Spinal cord (tissue), 10 donors: ENCODE results near the gene KLK10. TPM values are rescaled to one million over a fixed set of nuclear protein-coding genes. Genes with fewer than 3 reads are reported as not detected.

Experiments used
- DNase-seq, 6 donors: peaks; one replicate each; pipeline versions ENCODE4 v3.0.0 to v3.0.0-alpha.2; 2013 to 2015; ENCODE audit warnings: low spot score in 6 of 6, low read depth in 4 of 6
- H3K27ac ChIP-seq: one replicate; pipeline ENCODE4 v1.5.1; 2013; ENCODE audit warnings: low read depth, low read length, control low read depth
- H3K27me3 ChIP-seq: one replicate; pipeline ENCODE4 v1.6.1; 2013; ENCODE audit warnings: low read length; ENCODE audit not compliant: control insufficient read depth, insufficient read depth
- H3K36me3 ChIP-seq: one replicate; pipeline ENCODE4 v1.6.1; 2013; ENCODE audit warnings: low read length; ENCODE audit not compliant: control insufficient read depth, insufficient read depth
- H3K4me1 ChIP-seq: one replicate; pipeline ENCODE4 v1.6.1; 2013; ENCODE audit warnings: low read length; ENCODE audit not compliant: control insufficient read depth, insufficient read depth
- H3K4me3 ChIP-seq: one replicate; pipeline ENCODE4 v1.5.1; 2013; ENCODE audit warnings: low read depth, low read length, control low read depth
- H3K9me3 ChIP-seq: one replicate; pipeline ENCODE4 v1.6.1; 2013; ENCODE audit warnings: low read length; ENCODE audit not compliant: control insufficient read depth, insufficient read depth
- WGBS: methylation state at CpG from one replicate; pipeline ENCODE4 v1.1.5; 2013; ENCODE audit warnings: missing lambda C conversion rate; ENCODE audit not compliant: insufficient coverage; 5-methylcytosine and 5-hydroxymethylcytosine counted together
- polyA plus RNA-seq, 2 donors: library from polyadenylated mRNA; unstranded; fragments of 120-200 nt; gene quantifications; one replicate each; pipeline ENCODE4 v1.2.1, GENCODE V29; 2013; ENCODE audit not compliant: insufficient read length in 2 of 2
- total RNA-seq, 2 donors: library from RNA; depleted of rRNA in 1 of 2; stranded (reverse); fragments of 120-200 nt in 1 of 2; fragments of >200 nt in 1 of 2; gene quantifications; one replicate each; pipeline versions ENCODE4 v1.2.3 to v1.2.4, GENCODE V29; 2013 to 2014
- donor health status: healthy.

Gene KLK10
- total and polyA plus RNA-seq, 4 donors, result 0.72 to 7.3 (median 4.5) TPM

DNA sequence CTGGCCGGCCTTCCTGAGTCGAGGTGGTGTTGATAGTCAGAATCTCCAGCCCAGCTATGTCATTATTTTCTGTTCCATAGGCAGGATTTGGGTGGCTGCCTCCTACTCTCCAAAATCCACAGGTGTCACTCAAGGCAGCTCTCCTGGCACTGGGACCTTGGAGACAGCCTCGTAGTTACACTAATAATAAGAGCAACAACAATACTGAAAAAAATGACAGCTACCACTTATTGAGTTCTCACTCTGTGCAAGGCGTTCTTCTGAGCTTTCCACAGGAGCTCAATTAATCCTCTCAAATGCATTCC lies 27.5 kb upstream of the KLK10 start:
- no peak for DNase-seq
- Histone ChIP-seq H3K27me3 (no peaks in the 10 kb centered on the region), H3K36me3 (no peaks in the 10 kb centered on the region), H3K27ac (no peak overlapping the region), H3K4me3 (no peak overlapping the region), H3K9me3 (no peaks in the 10 kb centered on the region), H3K4me1 (no peaks in the 10 kb centered on the region)
- WGBS, result no CpG with 5 or more reads among the region's 4 CpGs

DNA sequence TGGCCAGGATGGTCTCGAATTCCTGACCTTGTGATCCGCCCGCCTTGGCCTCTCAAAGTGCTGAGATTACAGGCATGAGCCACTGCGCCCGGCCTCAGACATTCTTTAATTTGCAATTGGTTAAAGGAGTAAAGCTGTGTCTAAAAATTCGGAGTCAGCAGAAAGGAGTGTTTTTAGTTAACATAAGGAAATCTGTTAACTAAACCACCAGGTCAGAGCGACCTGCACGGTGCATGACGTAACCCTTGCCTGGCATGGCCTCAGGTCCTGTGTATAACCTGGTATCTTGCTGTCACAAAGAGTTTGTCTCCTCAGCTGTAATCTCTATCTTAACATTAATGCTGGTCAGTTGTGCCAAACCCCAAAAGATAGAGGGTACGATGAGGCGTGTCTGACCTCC lies 24.8 kb upstream of the KLK10 start:
- DNase-seq, result no peak
- Histone ChIP-seq H3K27me3 (no peaks in the 10 kb centered on the region), H3K36me3 (no peaks in the 10 kb centered on the region), H3K4me1 (no peaks in the 10 kb centered on the region), H3K27ac (no peak overlapping the region), H3K4me3 (no peak overlapping the region), H3K9me3 (peaks cover 2% of the 10 kb centered on the region)
- WGBS, result 84% methylated on average over 10 of the region's 11 CpGs

DNA sequence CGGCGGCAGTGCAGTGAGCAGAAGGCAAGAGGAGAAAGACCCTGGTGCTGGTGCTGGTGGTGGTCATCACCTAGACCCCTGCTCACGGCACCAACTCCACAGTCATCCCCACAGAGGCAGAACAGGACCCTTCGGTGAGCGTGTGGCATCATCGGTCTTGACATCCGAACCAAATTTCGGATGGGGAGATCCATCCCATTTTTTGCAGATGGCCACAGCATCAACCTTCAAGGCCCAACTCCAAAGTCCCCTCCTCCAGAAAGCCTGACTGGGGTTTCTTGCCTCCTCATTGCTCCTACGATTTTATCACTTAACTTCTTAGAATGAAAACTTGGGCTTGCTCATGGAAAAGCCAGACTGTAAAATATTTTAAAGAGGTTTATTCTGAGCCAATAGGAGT lies 24.0 kb upstream of the KLK10 start:
- DNase-seq, result no peak
- H3K36me3 ChIP-seq, result no peaks in the 10 kb centered on the region
- no peak overlapping the region for H3K27ac ChIP-seq
- H3K4me3 ChIP-seq, result no peak overlapping the region
- H3K9me3 ChIP-seq, result peaks cover 2% of the 10 kb centered on the region
- H3K27me3 ChIP-seq, result no peaks in the 10 kb centered on the region
- no peaks in the 10 kb centered on the region for H3K4me1 ChIP-seq
- WGBS, result 93% methylated on average over 8 of the region's 9 CpGs

DNA sequence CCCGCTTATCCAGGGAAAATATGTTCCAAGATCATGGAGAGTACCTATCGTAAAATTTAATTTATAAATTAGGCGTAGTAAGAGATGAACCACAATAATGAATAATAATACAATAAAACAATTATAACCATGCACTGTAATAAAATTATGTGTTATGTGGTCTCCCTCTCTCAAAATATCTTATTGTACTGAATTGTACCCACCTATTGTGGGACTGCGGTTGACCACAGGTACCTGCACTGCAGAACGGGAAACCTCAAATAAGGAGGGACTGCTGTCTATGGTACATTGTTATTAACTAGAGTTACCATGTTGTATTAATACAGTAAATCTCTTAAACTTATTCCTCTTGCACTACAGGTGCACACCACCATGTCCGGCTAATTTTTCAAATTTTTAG lies 20.6 kb upstream of the KLK10 start:
- Histone ChIP-seq H3K27ac (no peak overlapping the region), H3K4me3 (no peak overlapping the region), H3K9me3 (peaks cover 2% of the 10 kb centered on the region), H3K4me1 (no peaks in the 10 kb centered on the region), H3K36me3 (no peaks in the 10 kb centered on the region), H3K27me3 (peaks cover 1% of the 10 kb centered on the region)
- WGBS, result no CpG with 5 or more reads among the region's 6 CpGs
- DNase-seq, result no peak

DNA sequence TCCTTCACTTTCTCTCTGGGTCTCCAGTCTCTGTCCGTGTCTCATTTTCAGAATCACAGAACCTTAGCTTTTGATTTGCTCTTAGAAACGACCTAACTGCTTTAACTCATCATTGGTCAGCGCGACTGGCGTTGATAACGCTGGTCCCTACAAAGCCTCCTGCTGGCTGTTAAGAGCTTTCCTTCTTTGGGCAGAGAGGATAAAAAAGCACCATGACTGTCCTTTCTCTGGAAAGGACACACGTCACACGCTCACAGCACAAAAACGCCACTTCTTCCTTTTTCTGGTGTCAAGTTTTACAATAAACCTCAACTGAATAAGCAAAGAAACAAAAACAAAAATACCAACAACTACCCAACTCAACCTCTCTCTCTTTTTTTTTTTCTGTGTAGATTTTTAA lies 17.0 kb upstream of the KLK10 start:
- Histone ChIP-seq H3K27ac (no peak overlapping the region), H3K9me3 (no peaks in the 10 kb centered on the region), H3K4me3 (no peak overlapping the region), H3K4me1 (no peaks in the 10 kb centered on the region), H3K27me3 (peaks cover 7% of the 10 kb centered on the region), H3K36me3 (no peaks in the 10 kb centered on the region)
- WGBS, result 24% methylated on average over 7 of the region's 9 CpGs
- no peak for DNase-seq

DNA sequence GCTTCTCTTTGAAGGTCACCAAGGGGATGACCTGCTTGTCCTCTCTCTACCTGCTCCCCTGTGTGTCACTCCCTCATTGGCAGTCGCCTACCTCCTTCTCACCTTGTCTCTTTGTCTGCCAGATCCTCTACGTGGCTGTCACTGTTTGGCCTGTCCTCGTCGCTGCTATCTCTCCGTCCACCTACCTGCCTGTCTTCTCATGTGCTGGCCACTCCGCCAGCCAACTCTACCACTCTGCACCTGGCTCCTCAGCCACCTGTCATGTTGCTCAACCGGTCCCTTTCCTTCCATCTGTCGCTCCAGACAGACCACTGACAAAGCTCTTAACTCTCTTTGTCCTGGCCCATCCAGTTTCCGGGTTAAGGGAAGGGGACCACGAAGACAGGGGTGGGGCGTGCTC lies 15.2 kb upstream of the KLK10 start, which contains the start of gene KLK12:
Gene KLK12, minus strand, starts transcription at position 299 of the 400 bp plus-strand sequence. CDS start 381 bp downstream, outside the sequence.
- Histone ChIP-seq H3K4me3 (no peak within 1 kb of the TSS), H3K9me3 (no peaks in the 10 kb centered on the region), H3K27me3 (peaks cover 7% of the 10 kb centered on the region), H3K4me1 (no peaks in the 10 kb centered on the region), H3K36me3 (no peaks in the 10 kb centered on the region), H3K27ac (no peak within 1 kb of the TSS)
- DNase-seq, result no peak
- WGBS, result 48% methylated on average over 7 of the region's 11 CpGs

DNA sequence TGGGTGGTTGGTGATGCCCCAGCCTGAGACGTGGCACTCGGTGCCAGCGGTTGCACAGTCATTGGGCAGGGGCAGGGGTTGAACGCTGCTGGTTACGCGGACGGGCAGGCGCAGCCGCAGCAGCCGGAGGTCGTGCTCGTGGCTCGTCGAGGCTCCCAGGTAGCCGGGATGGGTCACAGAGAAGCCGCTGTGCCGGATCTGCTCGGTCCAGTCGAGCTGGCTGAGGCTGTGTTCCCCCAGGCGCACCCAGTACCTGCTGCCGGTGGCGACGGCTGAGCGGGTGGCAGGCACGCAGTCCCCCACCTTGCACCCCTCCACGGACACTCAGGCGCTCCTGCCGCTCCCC lies 12.3 kb upstream of the KLK10 start:
- no peak for DNase-seq
- Histone ChIP-seq H3K27ac (no peak overlapping the region), H3K4me3 (no peak overlapping the region), H3K36me3 (no peaks in the 10 kb centered on the region), H3K27me3 (peaks cover 13% of the 10 kb centered on the region), H3K4me1 (no peaks in the 10 kb centered on the region), H3K9me3 (no peaks in the 10 kb centered on the region)
- 93% methylated on average over 28 of the region's 28 CpGs for WGBS

DNA sequence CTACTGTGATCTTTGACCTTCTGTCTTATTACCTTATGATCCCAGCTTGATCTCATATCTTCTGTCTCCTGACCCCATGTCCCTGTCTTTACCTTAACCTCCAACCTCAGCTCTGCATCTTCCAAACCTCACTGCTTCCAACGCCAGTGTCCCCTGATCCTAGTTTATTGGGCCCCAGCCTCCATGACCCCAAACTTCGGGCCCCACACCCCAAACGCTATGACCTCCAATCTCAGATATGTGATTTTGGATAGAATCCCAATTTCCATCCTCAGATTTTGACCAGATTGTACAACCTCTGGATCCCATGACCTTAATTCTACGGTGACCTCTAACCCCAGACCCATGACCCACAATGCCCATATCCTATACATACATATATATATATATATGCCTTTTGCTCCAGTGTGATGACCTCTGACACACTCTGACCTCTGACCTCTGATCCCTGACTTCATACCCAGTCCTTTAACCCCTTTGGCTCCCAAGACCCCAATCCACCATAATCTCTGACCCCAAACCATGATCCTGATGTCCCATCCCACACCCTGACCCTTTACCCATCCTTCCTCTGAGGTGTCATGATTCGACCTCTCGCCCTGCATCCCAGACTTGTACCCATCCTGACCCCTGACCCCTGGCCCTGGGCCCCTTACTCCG lies 11.8 kb upstream of the KLK10 start:
- H3K27ac ChIP-seq, result no peak overlapping the region
- no peaks in the 10 kb centered on the region for H3K4me1 ChIP-seq
- WGBS, result 92% methylated on average over 5 of the region's 7 CpGs
- H3K4me3 ChIP-seq, result no peak overlapping the region
- DNase-seq, result no peak
- H3K9me3 ChIP-seq, result no peaks in the 10 kb centered on the region
- peaks cover 15% of the 10 kb centered on the region for H3K27me3 ChIP-seq
- no peaks in the 10 kb centered on the region for H3K36me3 ChIP-seq

DNA sequence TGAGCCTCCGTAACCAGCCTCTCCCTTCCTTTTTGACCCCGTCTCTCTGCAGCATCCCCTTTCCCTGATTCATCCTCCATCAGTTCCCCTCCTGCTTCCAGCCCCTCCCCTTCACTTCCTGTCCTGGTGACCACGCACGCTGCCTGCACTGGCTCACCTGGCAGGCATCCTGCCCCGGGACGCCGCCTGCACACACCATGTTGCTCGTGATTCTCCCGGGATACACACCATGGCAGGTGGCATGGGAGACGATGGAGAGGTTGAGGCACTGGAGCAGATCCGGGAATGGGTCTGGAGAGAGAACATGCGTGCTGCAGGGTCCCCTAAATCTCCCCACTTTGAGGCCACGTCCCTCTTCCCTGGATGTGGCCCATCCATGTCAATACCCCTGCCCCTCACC lies 11.1 kb upstream of the KLK10 start:
- 91% methylated on average over 12 of the region's 13 CpGs for WGBS
- Histone ChIP-seq H3K4me1 (no peaks in the 10 kb centered on the region), H3K27me3 (peaks cover 18% of the 10 kb centered on the region), H3K9me3 (no peaks in the 10 kb centered on the region), H3K4me3 (no peak overlapping the region), H3K27ac (no peak overlapping the region), H3K36me3 (no peaks in the 10 kb centered on the region)
- no peak for DNase-seq

DNA sequence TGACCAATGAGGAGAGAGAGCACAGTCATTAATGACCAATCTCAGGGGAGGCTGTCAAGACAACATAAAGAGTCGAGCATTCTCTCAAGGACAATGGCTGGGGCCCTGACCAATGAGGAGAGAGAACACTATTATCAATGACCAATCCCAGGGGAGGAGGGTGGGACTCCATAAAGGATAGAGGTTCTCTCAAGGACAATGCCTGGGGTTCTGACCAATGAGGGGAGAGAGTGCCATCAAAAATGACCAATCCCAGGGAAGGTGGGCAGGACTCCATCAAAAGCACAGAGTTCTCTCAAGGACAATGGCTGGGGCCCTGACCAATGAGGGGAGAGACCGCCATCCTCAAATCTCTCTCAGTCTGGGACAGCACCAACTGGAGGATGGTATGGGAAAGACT lies 10.2 kb upstream of the KLK10 start:
- DNase-seq, result no peak
- Histone ChIP-seq H3K27me3 (peaks cover 19% of the 10 kb centered on the region), H3K4me1 (no peaks in the 10 kb centered on the region), H3K4me3 (no peak overlapping the region), H3K9me3 (no peaks in the 10 kb centered on the region), H3K36me3 (no peaks in the 10 kb centered on the region), H3K27ac (no peak overlapping the region)
- WGBS, result no CpG with 5 or more reads among the region's 2 CpGs
